H9 (cell line): ENCODE results near the gene RAB3IP. TPM values are rescaled to one million over a fixed set of nuclear protein-coding genes. Genes with fewer than 3 reads are reported as not detected.

Source experiments
- DNase-seq: peaks from one replicate; pipeline ENCODE4 v3.0.0-alpha.2; 2017
- H2AFZ ChIP-seq: one replicate; pipeline ENCODE4 v1.6.1; 2013; ENCODE audit warnings: mild to moderate bottlenecking, low read length, control low read depth, moderate library complexity
- H2AK5ac ChIP-seq: 2 replicates; pipeline ENCODE4 v1.6.1; 2013; ENCODE audit warnings: low read length, control low read depth, mixed read lengths; ENCODE audit not compliant: insufficient read length
- H2BK120ac ChIP-seq: one replicate; pipeline ENCODE4 v1.6.1; 2013; ENCODE audit warnings: low read depth, mild to moderate bottlenecking, low read length, control low read depth, inconsistent platforms; ENCODE audit not compliant: poor library complexity, severe bottlenecking
- H2BK12ac ChIP-seq: 2 replicates; pipeline ENCODE4 v1.6.1; 2013; ENCODE audit warnings: low read length, control low read depth, mixed read lengths, low read depth; ENCODE audit not compliant: insufficient read length
- H2BK15ac ChIP-seq: 2 replicates; pipeline ENCODE4 v1.6.1; 2013; ENCODE audit warnings: low read depth, low read length, control low read depth
- H2BK20ac ChIP-seq: one replicate; pipeline ENCODE4 v1.6.1; 2013; ENCODE audit warnings: low read depth, mild to moderate bottlenecking, low read length, control low read depth, inconsistent platforms; ENCODE audit not compliant: poor library complexity, severe bottlenecking
- H2BK5ac ChIP-seq: 2 replicates; pipeline ENCODE4 v1.6.1; 2013; ENCODE audit warnings: low read length, control low read depth, mixed read lengths; ENCODE audit not compliant: insufficient read length
- H3K14ac ChIP-seq: 2 replicates; pipeline ENCODE4 v1.6.1; 2013; ENCODE audit warnings: low read length, control low read depth; ENCODE audit not compliant: insufficient read depth
- H3K18ac ChIP-seq: 2 replicates; pipeline ENCODE4 v1.6.1; 2013; ENCODE audit warnings: low read depth, mild to moderate bottlenecking, mixed read lengths, low read length, control low read depth; ENCODE audit not compliant: insufficient read length
- H3K23ac ChIP-seq: 2 replicates; pipeline ENCODE4 v1.6.1; 2013; ENCODE audit warnings: low read length, control low read depth, mixed read lengths, low read depth; ENCODE audit not compliant: insufficient read length
- H3K23me2 ChIP-seq: 2 replicates; pipeline ENCODE4 v1.6.1; 2013; ENCODE audit warnings: low read depth, mild to moderate bottlenecking, mixed read lengths, low read length, control low read depth; ENCODE audit not compliant: insufficient read length, poor library complexity, severe bottlenecking
- H3K27ac ChIP-seq: 2 replicates; pipeline ENCODE4 v1.5.1; 2013; ENCODE audit warnings: low read length, control low read depth, mixed read lengths, low read depth; ENCODE audit not compliant: insufficient read length
- H3K27me3 ChIP-seq: 2 replicates; pipeline ENCODE4 v1.6.1; 2013; ENCODE audit warnings: low read length, control low read depth, inconsistent platforms; ENCODE audit not compliant: insufficient read depth
- H3K4ac ChIP-seq: 2 replicates; pipeline ENCODE4 v1.6.1; 2013; ENCODE audit warnings: low read depth, mild to moderate bottlenecking, control low read depth, inconsistent platforms, low read length, moderate library complexity
- H3K4me1 ChIP-seq: 2 replicates; pipeline ENCODE4 v1.6.1; 2013; ENCODE audit warnings: low read length, control low read depth, inconsistent platforms; ENCODE audit not compliant: insufficient read depth
- H3K4me2 ChIP-seq: 2 replicates; pipeline ENCODE4 v1.6.1; 2013; ENCODE audit warnings: low read length, control low read depth, mixed read lengths; ENCODE audit not compliant: insufficient read length, insufficient read depth
- H3K56ac ChIP-seq: 2 replicates; pipeline ENCODE4 v1.6.1; 2013; ENCODE audit warnings: low read depth, mild to moderate bottlenecking, mixed read lengths, low read length, control low read depth; ENCODE audit not compliant: insufficient read length
- H3K79me1 ChIP-seq: 2 replicates; pipeline ENCODE4 v1.6.1; 2013; ENCODE audit warnings: low read depth, mild to moderate bottlenecking, moderate library complexity, low read length, control low read depth, inconsistent platforms; ENCODE audit not compliant: insufficient read depth, poor library complexity, severe bottlenecking
- H3K79me2 ChIP-seq: 2 replicates; pipeline ENCODE4 v1.6.1; 2013; ENCODE audit warnings: low read length, control low read depth, inconsistent platforms; ENCODE audit not compliant: insufficient read depth
- H3K9ac ChIP-seq: 2 replicates; pipeline ENCODE4 v1.6.1; 2013; ENCODE audit warnings: low read length, control low read depth, mixed read lengths; ENCODE audit not compliant: insufficient read length; ENCODE audit errors: extremely low read depth
- H3K9me3 ChIP-seq: one replicate; pipeline ENCODE4 v1.6.1; 2013; ENCODE audit warnings: low read depth, low read length, inconsistent platforms; ENCODE audit not compliant: control insufficient read depth
- H3T11ph ChIP-seq: one replicate; pipeline ENCODE4 v1.6.1; 2013; ENCODE audit warnings: mild to moderate bottlenecking, low read length, control low read depth, inconsistent platforms
- H4K20me1 ChIP-seq: one replicate; pipeline ENCODE4 v1.6.1; 2013; ENCODE audit not compliant: control insufficient read depth, insufficient read length, insufficient read depth
- H4K5ac ChIP-seq: 2 replicates; pipeline ENCODE4 v1.6.1; 2013; ENCODE audit warnings: low read depth, mild to moderate bottlenecking, mixed read lengths, low read length, control low read depth; ENCODE audit not compliant: insufficient read length
- H4K8ac ChIP-seq: replicated peaks from 2 replicates; pipeline ENCODE4 v1.6.1; 2013; ENCODE audit warnings: low read length, control low read depth, mixed read lengths, low read depth; ENCODE audit not compliant: insufficient read length
- H4K91ac ChIP-seq: 2 replicates; pipeline ENCODE4 v1.6.1; 2013; ENCODE audit warnings: low read depth, mild to moderate bottlenecking, moderate library complexity, mixed read lengths, low read length, control low read depth; ENCODE audit not compliant: insufficient read length
- H3K27ac Mint-ChIP-seq, 3 experiments: 2 replicates in 2 of 3; 3 replicates in 1 of 3; pipeline ENCODE4 v1.8.0; 2020 to 2021; ENCODE audit warnings: mixed read lengths in 3 of 3, mild to moderate bottlenecking in 1 of 3, moderate library complexity in 1 of 3
- H3K27me3 Mint-ChIP-seq: 2 replicates; pipeline ENCODE4 v1.8.0; 2021; ENCODE audit warnings: low read depth, mild to moderate bottlenecking, moderate library complexity, mixed read lengths
- H3K36me3 Mint-ChIP-seq, 3 experiments: 2 replicates in 2 of 3; 3 replicates in 1 of 3; pipeline ENCODE4 v1.8.0; 2020 to 2021; ENCODE audit warnings: low read depth in 3 of 3, mixed read lengths in 3 of 3; ENCODE audit not compliant: insufficient read depth in 1 of 3
- H3K4me1 Mint-ChIP-seq, 2 experiments: 2 replicates each; pipeline ENCODE4 v1.8.0; 2020; ENCODE audit warnings: mixed read lengths in 2 of 2
- H3K4me3 Mint-ChIP-seq, 2 experiments: 2 replicates in 1 of 2; 3 replicates in 1 of 2; pipeline ENCODE4 v1.8.0; 2020 to 2021; ENCODE audit warnings: mild to moderate bottlenecking in 2 of 2, mixed read lengths in 2 of 2, moderate library complexity in 1 of 2
- H3K9me3 Mint-ChIP-seq, 2 experiments: 2 replicates in 1 of 2; 3 replicates in 1 of 2; pipeline ENCODE4 v1.8.0; 2020; ENCODE audit warnings: mild to moderate bottlenecking in 2 of 2, mixed read lengths in 2 of 2, moderate library complexity in 1 of 2
- CTCF ChIP-seq: fragments of 200-600 bp; sonication (generic); conservative IDR thresholded peaks from 3 replicates; pipeline ENCODE4 v1.8.0; 2021; ENCODE audit warnings: antibody characterized with exemption, mild to moderate bottlenecking
- WGBS: extraction: QIAGEN DNeasy Blood & Tissue Kit; methylation state at CpG from one replicate; pipeline ENCODE4 v1.1.7; 2013; ENCODE audit warnings: missing lambda C conversion rate, low lambda C conversion rate, mixed read lengths; ENCODE audit not compliant: insufficient read length; ENCODE audit errors: extremely low coverage; 5-methylcytosine and 5-hydroxymethylcytosine counted together
- total RNA-seq: library from RNA; stranded (reverse); gene quantifications from 2 replicates; pipeline ENCODE4 v1.2.1, GENCODE V29; 2021

The RAB3IP gene
- total RNA-seq, 1 experiment from 2014 or later: 45.5 TPM

GRCh38 chr12:69733638-69734037 is 5.0 kb upstream of the RAB3IP start:
- Histone ChIP-seq H3K79me1 (no peaks in the 10 kb centered on the region), H3K18ac (no peak overlapping the region), H4K8ac (no peak overlapping the region), H3K4me2 (no peak overlapping the region), H4K5ac (no peak overlapping the region), H3K4ac (no peak overlapping the region), H2BK12ac (no peak overlapping the region), H3K23me2 (peaks cover 3% of the 10 kb centered on the region), H3K9me3 (no peaks in the 10 kb centered on the region), H2BK5ac (no peak overlapping the region), H3K27me3 (no peaks in the 10 kb centered on the region; the same call in 1 of the 2 replicates), H3K56ac (no peak overlapping the region), H2BK120ac (no peak overlapping the region), H2AK5ac (no peak overlapping the region), H3T11ph (no peak overlapping the region), H2BK20ac (no peak overlapping the region), H3K27ac (no peak overlapping the region), H4K91ac (no peak overlapping the region), H3K23ac (no peak overlapping the region), H3K14ac (no peak overlapping the region), H3K79me2 (no peaks in the 10 kb centered on the region), H4K20me1 (no peaks in the 10 kb centered on the region), H2BK15ac (no peak overlapping the region), H2AFZ (no peak overlapping the region), H3K9ac (no peak overlapping the region), H3K4me1 (no peaks in the 10 kb centered on the region)
- Mint-ChIP-seq H3K4me3 (no peak overlapping the region), H3K27ac (no peak overlapping the region), H3K27me3 (peaks cover 26% of the 10 kb centered on the region), H3K9me3 (no peaks in the 10 kb centered on the region), H3K36me3 (no peaks in the 10 kb centered on the region), H3K4me1 (peaks cover 0 to 4% of the 10 kb centered on the region in 2 experiments; a peak in 3 of 4 replicates)
- TF ChIP-seq CTCF: no peak
- no CpG with 5 or more reads among the region's 1 CpG for WGBS
- DNase-seq: no peak
